ENCODE measurements around the gene THSD8. TPM values are rescaled to one million over a fixed set of nuclear protein-coding genes. Genes with fewer than 3 reads are reported as not detected.
"Not testable (repeated sequence)": the region's sequence is repeated elsewhere in the genome, so short reads cannot be mapped to it uniquely, and the experiment has no call there.

THSD8 gene
- total and polyA plus RNA-seq, 4 donors = 0.22 to 0.35 (median 0.33) TPM; not detected in 1

DNA sequence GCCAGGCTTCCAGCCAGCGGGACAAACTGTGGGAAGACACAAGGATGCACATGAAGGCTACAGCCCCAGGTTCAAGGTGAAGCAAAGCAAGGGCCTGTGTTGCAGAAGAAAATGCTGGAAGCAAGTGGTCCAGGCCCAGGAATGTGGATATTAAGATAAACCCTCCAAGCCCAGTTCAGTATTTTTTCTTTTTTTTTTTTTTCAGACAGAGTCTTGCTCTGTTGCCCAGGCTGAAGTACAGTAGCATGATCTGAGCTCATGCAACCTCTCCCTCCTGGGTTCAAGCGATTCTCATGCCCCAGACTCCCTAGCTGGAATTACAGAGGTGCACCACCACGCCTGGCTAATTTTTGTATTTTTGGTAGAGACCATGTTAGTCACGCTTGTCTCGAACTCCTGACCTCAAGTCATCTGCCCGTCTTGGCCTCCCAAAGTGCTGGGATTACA is 4.7 kb upstream of the THSD8 start:
- 94% methylated on average over 6 of the region's 6 CpGs for WGBS
- Histone ChIP-seq H3K4me1 (ENCODE audit: control insufficient read depth in 4 of 4, insufficient read depth in 4 of 4, low read length in 3 of 4) (peaks cover 0 to 32% (median 18%) of the 10 kb centered on the region in 4 donors), H3K4me3 (ENCODE audit: low read depth in 1 of 3, low read length in 3 of 3) (no peak overlapping the region), H3K9me3 (ENCODE audit: control insufficient read depth in 4 of 4, low read length in 3 of 4) (no peaks in the 10 kb centered on the region), H3K27ac (ENCODE audit: low read depth in 1 of 2, low read length in 2 of 2) (no peak overlapping the region), H3K27me3 (ENCODE audit: control insufficient read depth in 4 of 4, insufficient read depth in 4 of 4, low read length in 3 of 4) (no peaks in the 10 kb centered on the region), H3K9ac (ENCODE audit: low read depth in 1 of 2, low read length in 2 of 2) (no peak overlapping the region), H3K36me3 (ENCODE audit: control insufficient read depth in 4 of 4, insufficient read depth in 3 of 4, low read depth in 1 of 4, low read length in 3 of 4) (peaks cover 0 to 6% (median 1%) of the 10 kb centered on the region in 4 donors)
- DNase-seq (ENCODE audit: low spot score) = no peak
- TF ChIP-seq GABPA (IDR thresholded peaks at IDR 0.05 in 1 of 2, conservative IDR thresholded peaks at IDR 0.05 in 1 of 2) (no peak), RXRA (IDR thresholded peaks at IDR 0.05) (no peak), ATF3 (IDR thresholded peaks at IDR 0.05) (no peak), EGR1 (IDR thresholded peaks at IDR 0.05; ENCODE audit: low read depth in 2 of 2) (no peak), RAD21 (IDR thresholded peaks at IDR 0.05) (no peak), NR2F2 (IDR thresholded peaks at IDR 0.05) (no peak), SP1 (IDR thresholded peaks at IDR 0.05) (no peak), HNF4G (IDR thresholded peaks at IDR 0.05) (no peak), TAF1 (conservative IDR thresholded peaks at IDR 0.05) (no peak), JUND (IDR thresholded peaks at IDR 0.05) (no peak), MAX (IDR thresholded peaks at IDR 0.05) (no peak)
- TF ChIP-seq, protein P1, sequence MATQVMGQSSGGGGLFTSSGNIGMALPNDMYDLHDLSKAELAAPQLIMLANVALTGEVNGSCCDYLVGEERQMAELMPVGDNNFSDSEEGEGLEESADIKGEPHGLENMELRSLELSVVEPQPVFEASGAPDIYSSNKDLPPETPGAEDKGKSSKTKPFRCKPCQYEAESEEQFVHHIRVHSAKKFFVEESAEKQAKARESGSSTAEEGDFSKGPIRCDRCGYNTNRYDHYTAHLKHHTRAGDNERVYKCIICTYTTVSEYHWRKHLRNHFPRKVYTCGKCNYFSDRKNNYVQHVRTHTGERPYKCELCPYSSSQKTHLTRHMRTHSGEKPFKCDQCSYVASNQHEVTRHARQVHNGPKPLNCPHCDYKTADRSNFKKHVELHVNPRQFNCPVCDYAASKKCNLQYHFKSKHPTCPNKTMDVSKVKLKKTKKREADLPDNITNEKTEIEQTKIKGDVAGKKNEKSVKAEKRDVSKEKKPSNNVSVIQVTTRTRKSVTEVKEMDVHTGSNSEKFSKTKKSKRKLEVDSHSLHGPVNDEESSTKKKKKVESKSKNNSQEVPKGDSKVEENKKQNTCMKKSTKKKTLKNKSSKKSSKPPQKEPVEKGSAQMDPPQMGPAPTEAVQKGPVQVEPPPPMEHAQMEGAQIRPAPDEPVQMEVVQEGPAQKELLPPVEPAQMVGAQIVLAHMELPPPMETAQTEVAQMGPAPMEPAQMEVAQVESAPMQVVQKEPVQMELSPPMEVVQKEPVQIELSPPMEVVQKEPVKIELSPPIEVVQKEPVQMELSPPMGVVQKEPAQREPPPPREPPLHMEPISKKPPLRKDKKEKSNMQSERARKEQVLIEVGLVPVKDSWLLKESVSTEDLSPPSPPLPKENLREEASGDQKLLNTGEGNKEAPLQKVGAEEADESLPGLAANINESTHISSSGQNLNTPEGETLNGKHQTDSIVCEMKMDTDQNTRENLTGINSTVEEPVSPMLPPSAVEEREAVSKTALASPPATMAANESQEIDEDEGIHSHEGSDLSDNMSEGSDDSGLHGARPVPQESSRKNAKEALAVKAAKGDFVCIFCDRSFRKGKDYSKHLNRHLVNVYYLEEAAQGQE (IDR thresholded peaks at IDR 0.05) = no peak
- TF ChIP-seq, protein P2, sequence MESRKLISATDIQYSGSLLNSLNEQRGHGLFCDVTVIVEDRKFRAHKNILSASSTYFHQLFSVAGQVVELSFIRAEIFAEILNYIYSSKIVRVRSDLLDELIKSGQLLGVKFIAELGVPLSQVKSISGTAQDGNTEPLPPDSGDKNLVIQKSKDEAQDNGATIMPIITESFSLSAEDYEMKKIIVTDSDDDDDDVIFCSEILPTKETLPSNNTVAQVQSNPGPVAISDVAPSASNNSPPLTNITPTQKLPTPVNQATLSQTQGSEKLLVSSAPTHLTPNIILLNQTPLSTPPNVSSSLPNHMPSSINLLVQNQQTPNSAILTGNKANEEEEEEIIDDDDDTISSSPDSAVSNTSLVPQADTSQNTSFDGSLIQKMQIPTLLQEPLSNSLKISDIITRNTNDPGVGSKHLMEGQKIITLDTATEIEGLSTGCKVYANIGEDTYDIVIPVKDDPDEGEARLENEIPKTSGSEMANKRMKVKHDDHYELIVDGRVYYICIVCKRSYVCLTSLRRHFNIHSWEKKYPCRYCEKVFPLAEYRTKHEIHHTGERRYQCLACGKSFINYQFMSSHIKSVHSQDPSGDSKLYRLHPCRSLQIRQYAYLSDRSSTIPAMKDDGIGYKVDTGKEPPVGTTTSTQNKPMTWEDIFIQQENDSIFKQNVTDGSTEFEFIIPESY (IDR thresholded peaks at IDR 0.05) = no peak
- TF ChIP-seq, protein P3, sequence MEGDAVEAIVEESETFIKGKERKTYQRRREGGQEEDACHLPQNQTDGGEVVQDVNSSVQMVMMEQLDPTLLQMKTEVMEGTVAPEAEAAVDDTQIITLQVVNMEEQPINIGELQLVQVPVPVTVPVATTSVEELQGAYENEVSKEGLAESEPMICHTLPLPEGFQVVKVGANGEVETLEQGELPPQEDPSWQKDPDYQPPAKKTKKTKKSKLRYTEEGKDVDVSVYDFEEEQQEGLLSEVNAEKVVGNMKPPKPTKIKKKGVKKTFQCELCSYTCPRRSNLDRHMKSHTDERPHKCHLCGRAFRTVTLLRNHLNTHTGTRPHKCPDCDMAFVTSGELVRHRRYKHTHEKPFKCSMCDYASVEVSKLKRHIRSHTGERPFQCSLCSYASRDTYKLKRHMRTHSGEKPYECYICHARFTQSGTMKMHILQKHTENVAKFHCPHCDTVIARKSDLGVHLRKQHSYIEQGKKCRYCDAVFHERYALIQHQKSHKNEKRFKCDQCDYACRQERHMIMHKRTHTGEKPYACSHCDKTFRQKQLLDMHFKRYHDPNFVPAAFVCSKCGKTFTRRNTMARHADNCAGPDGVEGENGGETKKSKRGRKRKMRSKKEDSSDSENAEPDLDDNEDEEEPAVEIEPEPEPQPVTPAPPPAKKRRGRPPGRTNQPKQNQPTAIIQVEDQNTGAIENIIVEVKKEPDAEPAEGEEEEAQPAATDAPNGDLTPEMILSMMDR (IDR thresholded peaks at IDR 0.05; ENCODE audit: low read depth, low read length, missing input control) = no peak

- not testable (repeated sequence) for H3K4me3 ChIP-seq (ENCODE audit: low read depth in 1 of 3, low read length in 3 of 3); H3K9ac ChIP-seq (ENCODE audit: low read depth in 1 of 2, low read length in 2 of 2); H3K27me3 ChIP-seq (ENCODE audit: control insufficient read depth in 4 of 4, insufficient read depth in 4 of 4, low read length in 3 of 4); H3K9me3 ChIP-seq (ENCODE audit: control insufficient read depth in 4 of 4, low read length in 3 of 4); DNase-seq (ENCODE audit: low spot score); H3K36me3 ChIP-seq (ENCODE audit: control insufficient read depth in 4 of 4, insufficient read depth in 3 of 4, low read depth in 1 of 4, low read length in 3 of 4); H3K27ac ChIP-seq (ENCODE audit: low read depth in 1 of 2, low read length in 2 of 2)
- peaks cover 0 to 37% (median 22%) of the 10 kb centered on the region in 4 donors for H3K4me1 ChIP-seq (ENCODE audit: control insufficient read depth in 4 of 4, insufficient read depth in 4 of 4, low read length in 3 of 4)
- WGBS = 96% methylated on average over 7 of the region's 7 CpGs
These were observed 4.3 kb upstream of the THSD8 start for GRCh38 chr19:12797607-12798006.

Measured in liver (tissue), 9 donors.